Neural cell (in vitro differentiated cells): Measurements from ENCODE around the gene CTSZ. TPM values are rescaled to one million over a fixed set of nuclear protein-coding genes. Genes with fewer than 3 reads are reported as not detected.
"Not testable (repeated sequence)": the region's sequence is repeated elsewhere in the genome, so short reads cannot be mapped to it uniquely, and the experiment has no call there.

Source experiments
- H2AFZ ChIP-seq: fragments of 200-600, 300-800 bp; sonication (generic), shearing (Covaris generic); 2 replicates; pipeline ENCODE4 v1.6.0; 2014; ENCODE audit warnings: low read depth, mild to moderate bottlenecking, antibody characterized with exemption, low read length, moderate library complexity
- H3F3A ChIP-seq: fragments of 200-600 bp; shearing (Covaris generic); 2 replicates; pipeline ENCODE4 v1.6.1; 2016; ENCODE audit warnings: mild to moderate bottlenecking, moderate library complexity, mixed read lengths, antibody characterized with exemption, low read length; ENCODE audit not compliant: insufficient read depth, poor library complexity, severe bottlenecking
- H3K27ac ChIP-seq: fragments of 200-600, 300-800 bp; sonication (generic), shearing (Covaris generic); 2 replicates; pipeline ENCODE4 v1.5.1; 2014; ENCODE audit warnings: mild to moderate bottlenecking, low read length, moderate library complexity
- H3K27me3 ChIP-seq: fragments of 300-800, 200-600 bp; sonication (generic), shearing (Covaris generic); 2 replicates; pipeline ENCODE4 v1.6.0; 2014; ENCODE audit warnings: mild to moderate bottlenecking, low read depth, low read length, moderate library complexity; ENCODE audit not compliant: insufficient read depth
- H3K36me3 ChIP-seq: fragments of 300-800, 200-600 bp; sonication (generic), shearing (Covaris generic); 2 replicates; pipeline ENCODE4 v1.5.1; 2014; ENCODE audit warnings: mild to moderate bottlenecking, antibody characterized with exemption, low read length, moderate library complexity; ENCODE audit not compliant: insufficient read depth
- H3K4me2 ChIP-seq: fragments of 300-800, 200-600 bp; sonication (generic), shearing (Covaris generic); 2 replicates; pipeline ENCODE4 v1.6.0; 2014; ENCODE audit warnings: mild to moderate bottlenecking, low read length
- H3K4me3 ChIP-seq: fragments of 300-800, 200-600 bp; sonication (generic), shearing (Covaris generic); 2 replicates; pipeline ENCODE4 v1.5.1; 2014; ENCODE audit warnings: mild to moderate bottlenecking, low read length, moderate library complexity
- H3K79me2 ChIP-seq: fragments of 200-600 bp; shearing (Covaris generic); replicated peaks from 2 replicates; pipeline ENCODE4 v1.6.0; 2014; ENCODE audit warnings: mild to moderate bottlenecking, low read length, moderate library complexity; ENCODE audit not compliant: insufficient read depth
- H3K9ac ChIP-seq: fragments of 300-800, 200-600 bp; sonication (generic), shearing (Covaris generic); 2 replicates; pipeline ENCODE4 v1.6.1; 2016; ENCODE audit warnings: mild to moderate bottlenecking, low read length, mixed read lengths
- H3K9me2 ChIP-seq: fragments of 200-600 bp; shearing (Covaris generic); 2 replicates; pipeline ENCODE4 v1.6.1; 2016; ENCODE audit warnings: mild to moderate bottlenecking, low read length, mixed read lengths; ENCODE audit not compliant: insufficient read depth
- H3K9me3 ChIP-seq: fragments of 200-600, 300-800 bp; sonication (generic), shearing (Covaris generic); 2 replicates; pipeline ENCODE4 v1.6.1; 2016; ENCODE audit warnings: mild to moderate bottlenecking, mixed run types, low read length, moderate library complexity, mixed read lengths
- H4K20me1 ChIP-seq: fragments of 200-600 bp; shearing (Covaris generic); 2 replicates; pipeline ENCODE4 v1.6.1; 2016; ENCODE audit warnings: mild to moderate bottlenecking, mixed run types; ENCODE audit not compliant: insufficient read depth
- EP300 ChIP-seq: fragments of 450-650 bp; conservative IDR thresholded peaks from 2 replicates; pipeline ENCODE4 v1.6.1; 2014; ENCODE audit warnings: antibody characterized with exemption, mild to moderate bottlenecking, moderate library complexity; ENCODE audit not compliant: poor library complexity, severe bottlenecking
- EZH2 ChIP-seq: fragments of 200-600, 300-800 bp; shearing (Covaris generic), sonication (generic); IDR thresholded peaks from 2 replicates; pipeline ENCODE4 v1.6.1; 2014; ENCODE audit warnings: antibody characterized with exemption, low read length, borderline replicate concordance, mild to moderate bottlenecking; ENCODE audit not compliant: insufficient read depth, poor library complexity, severe bottlenecking
- MXI1 ChIP-seq: fragments of 450-650 bp; conservative IDR thresholded peaks from 2 replicates; pipeline ENCODE4 v1.6.1; 2014; ENCODE audit warnings: antibody characterized with exemption, mild to moderate bottlenecking; ENCODE audit not compliant: poor library complexity, severe bottlenecking
- POLR2AphosphoS5 ChIP-seq: IDR thresholded peaks from 2 replicates; pipeline ENCODE4 v1.6.1; 2012
- RAD21 ChIP-seq: fragments of 450-650 bp; conservative IDR thresholded peaks from 2 replicates; pipeline ENCODE4 v1.6.1; 2014; ENCODE audit warnings: antibody characterized with exemption, mild to moderate bottlenecking, moderate library complexity
- SMC3 ChIP-seq: fragments of 450-650 bp; conservative IDR thresholded peaks from 2 replicates; pipeline ENCODE4 v1.6.1; 2014; ENCODE audit warnings: antibody characterized with exemption, mild to moderate bottlenecking, moderate library complexity; ENCODE audit not compliant: poor library complexity
- TAF1 ChIP-seq: IDR thresholded peaks from 2 replicates; pipeline ENCODE4 v1.6.1; 2012; ENCODE audit warnings: low read depth
- polyA plus RNA-seq: library from polyadenylated mRNA; depleted of rRNA; stranded (reverse); fragments of >200 nt; gene quantifications from 2 replicates; pipeline ENCODE4 v1.2.3, GENCODE V29; 2014
- TF ChIP-seq, protein P1 (sequence below): fragments of 450-650 bp; IDR thresholded peaks from 2 replicates; pipeline ENCODE4 v1.5.1; 2014; ENCODE audit warnings: antibody characterized with exemption, mild to moderate bottlenecking, moderate library complexity; ENCODE audit not compliant: poor library complexity, severe bottlenecking
- TF ChIP-seq, protein P2 (sequence below): IDR thresholded peaks from 2 replicates; pipeline ENCODE4 v1.6.1; 2012; ENCODE audit warnings: borderline replicate concordance

Gene CTSZ
- polyA plus RNA-seq, 1 donor from 2014 or later, result 0.31 TPM

DNA sequence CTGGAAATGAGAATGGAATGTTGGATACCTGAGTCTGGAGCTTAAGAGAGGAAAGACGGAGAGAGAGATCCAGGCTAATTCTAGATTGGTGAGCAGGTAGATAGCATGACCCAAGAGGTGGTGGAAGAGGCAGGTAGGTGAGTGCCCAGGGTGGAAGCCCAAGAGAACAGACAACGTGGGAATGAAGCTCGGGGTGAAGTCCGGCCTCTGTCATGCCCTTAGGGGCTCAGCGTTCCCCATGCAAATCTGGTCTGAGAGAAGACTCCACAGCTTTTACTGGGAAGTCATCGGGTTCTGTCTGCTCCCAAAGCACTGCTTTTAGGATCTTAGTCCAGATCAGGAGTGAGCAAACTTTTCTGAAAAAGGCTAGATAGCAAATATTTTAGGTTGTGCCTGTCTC lies 22.4 kb downstream of the CTSZ start:
- Histone ChIP-seq H3K9ac (no peak overlapping the region), H4K20me1 (no peaks in the 10 kb centered on the region), H3K9me3 (no peaks in the 10 kb centered on the region), H3K79me2 (peaks cover 25% of the 10 kb centered on the region), H3K27ac (no peak overlapping the region), H2AFZ (no peak overlapping the region), H3F3A (no peaks in the 10 kb centered on the region), H3K27me3 (no peaks in the 10 kb centered on the region), H3K4me3 (no peak overlapping the region), H3K36me3 (no peaks in the 10 kb centered on the region), H3K4me2 (no peak overlapping the region), H3K9me2 (no peaks in the 10 kb centered on the region)
- TF ChIP-seq RAD21 (no peak), TAF1 (no peak), MXI1 (no peak), POLR2AphosphoS5 (no peak), EZH2 (no peak), EP300 (no peak), SMC3 (no peak)
- TF ChIP-seq, protein P1, sequence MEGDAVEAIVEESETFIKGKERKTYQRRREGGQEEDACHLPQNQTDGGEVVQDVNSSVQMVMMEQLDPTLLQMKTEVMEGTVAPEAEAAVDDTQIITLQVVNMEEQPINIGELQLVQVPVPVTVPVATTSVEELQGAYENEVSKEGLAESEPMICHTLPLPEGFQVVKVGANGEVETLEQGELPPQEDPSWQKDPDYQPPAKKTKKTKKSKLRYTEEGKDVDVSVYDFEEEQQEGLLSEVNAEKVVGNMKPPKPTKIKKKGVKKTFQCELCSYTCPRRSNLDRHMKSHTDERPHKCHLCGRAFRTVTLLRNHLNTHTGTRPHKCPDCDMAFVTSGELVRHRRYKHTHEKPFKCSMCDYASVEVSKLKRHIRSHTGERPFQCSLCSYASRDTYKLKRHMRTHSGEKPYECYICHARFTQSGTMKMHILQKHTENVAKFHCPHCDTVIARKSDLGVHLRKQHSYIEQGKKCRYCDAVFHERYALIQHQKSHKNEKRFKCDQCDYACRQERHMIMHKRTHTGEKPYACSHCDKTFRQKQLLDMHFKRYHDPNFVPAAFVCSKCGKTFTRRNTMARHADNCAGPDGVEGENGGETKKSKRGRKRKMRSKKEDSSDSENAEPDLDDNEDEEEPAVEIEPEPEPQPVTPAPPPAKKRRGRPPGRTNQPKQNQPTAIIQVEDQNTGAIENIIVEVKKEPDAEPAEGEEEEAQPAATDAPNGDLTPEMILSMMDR, result no peak
- TF ChIP-seq, protein P2, sequence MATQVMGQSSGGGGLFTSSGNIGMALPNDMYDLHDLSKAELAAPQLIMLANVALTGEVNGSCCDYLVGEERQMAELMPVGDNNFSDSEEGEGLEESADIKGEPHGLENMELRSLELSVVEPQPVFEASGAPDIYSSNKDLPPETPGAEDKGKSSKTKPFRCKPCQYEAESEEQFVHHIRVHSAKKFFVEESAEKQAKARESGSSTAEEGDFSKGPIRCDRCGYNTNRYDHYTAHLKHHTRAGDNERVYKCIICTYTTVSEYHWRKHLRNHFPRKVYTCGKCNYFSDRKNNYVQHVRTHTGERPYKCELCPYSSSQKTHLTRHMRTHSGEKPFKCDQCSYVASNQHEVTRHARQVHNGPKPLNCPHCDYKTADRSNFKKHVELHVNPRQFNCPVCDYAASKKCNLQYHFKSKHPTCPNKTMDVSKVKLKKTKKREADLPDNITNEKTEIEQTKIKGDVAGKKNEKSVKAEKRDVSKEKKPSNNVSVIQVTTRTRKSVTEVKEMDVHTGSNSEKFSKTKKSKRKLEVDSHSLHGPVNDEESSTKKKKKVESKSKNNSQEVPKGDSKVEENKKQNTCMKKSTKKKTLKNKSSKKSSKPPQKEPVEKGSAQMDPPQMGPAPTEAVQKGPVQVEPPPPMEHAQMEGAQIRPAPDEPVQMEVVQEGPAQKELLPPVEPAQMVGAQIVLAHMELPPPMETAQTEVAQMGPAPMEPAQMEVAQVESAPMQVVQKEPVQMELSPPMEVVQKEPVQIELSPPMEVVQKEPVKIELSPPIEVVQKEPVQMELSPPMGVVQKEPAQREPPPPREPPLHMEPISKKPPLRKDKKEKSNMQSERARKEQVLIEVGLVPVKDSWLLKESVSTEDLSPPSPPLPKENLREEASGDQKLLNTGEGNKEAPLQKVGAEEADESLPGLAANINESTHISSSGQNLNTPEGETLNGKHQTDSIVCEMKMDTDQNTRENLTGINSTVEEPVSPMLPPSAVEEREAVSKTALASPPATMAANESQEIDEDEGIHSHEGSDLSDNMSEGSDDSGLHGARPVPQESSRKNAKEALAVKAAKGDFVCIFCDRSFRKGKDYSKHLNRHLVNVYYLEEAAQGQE, result no peak

DNA sequence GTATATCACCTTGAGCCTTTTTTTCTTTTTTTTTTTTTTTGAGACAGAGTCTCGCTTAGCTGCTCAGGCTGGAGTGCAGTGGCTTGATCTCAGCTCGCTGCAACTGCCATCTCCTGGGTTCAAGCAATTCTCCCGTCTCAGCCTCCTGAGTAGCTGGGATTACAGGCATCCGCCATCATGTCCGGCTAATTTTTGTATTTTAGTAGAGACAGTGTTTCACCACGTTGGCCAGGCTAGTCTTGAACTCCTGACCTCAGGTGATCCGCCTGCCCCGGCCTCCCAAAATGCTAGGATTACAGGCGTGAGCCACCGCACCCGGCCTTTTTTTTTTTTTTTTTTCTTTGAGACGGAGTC lies 24.0 kb downstream of the CTSZ start:
- H3K27me3 ChIP-seq, H4K20me1 ChIP-seq, H3K9me2 ChIP-seq, H3K36me3 ChIP-seq, H3K9me3 ChIP-seq, H2AFZ ChIP-seq, H3F3A ChIP-seq, H3K9ac ChIP-seq, H3K27ac ChIP-seq, H3K4me2 ChIP-seq: not testable (repeated sequence)
- Histone ChIP-seq H3K4me3 (peak overlapping the region; percentile 81), H3K79me2 (peaks cover 25% of the 10 kb centered on the region)

DNA sequence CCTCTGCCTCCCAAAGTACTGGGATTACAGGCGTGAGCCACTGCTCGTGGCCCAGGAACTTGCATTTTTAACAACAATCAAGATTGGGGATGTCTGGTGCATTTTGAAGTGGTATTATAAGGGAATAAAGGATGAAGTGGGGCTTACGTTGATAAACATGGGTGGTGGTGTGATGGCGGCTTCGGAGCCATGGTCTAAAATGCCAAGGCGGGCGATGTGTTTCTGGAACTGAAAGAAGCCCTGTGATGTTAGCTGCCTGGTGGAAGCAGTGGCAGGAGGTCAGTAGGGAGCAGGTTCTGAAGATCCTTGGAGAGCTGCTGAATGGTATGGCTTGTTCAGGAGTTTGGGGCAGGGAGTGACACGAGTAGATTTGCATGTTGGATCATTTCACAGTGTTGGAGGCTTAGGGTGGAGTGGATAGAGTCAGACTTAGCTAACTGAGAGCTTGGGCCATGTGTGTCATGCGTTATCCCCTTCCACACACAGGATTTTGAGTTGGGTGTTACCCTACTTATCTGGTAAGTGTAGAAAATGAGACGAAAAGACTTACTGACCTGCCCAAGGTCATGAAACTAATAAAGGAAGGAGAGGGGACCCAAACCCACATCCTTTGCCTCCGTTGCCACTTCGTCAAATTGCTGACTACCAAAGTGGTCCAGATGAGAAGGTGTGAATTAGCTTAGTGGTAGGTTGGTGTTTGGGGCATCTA lies 24.5 kb downstream of the CTSZ start:
- no peaks in the 10 kb centered on the region for H3K27me3 ChIP-seq
- H3K4me3 ChIP-seq, result peak overlapping the region; percentile 81
- H3K9me3 ChIP-seq, result no peaks in the 10 kb centered on the region
- peak overlapping the region; percentile 86 for H3K4me2 ChIP-seq
- H2AFZ ChIP-seq, result no peak overlapping the region
- no peak for TF ChIP-seq RAD21
- TF ChIP-seq, protein P1, result no peak
- no peak for TF ChIP-seq EP300
- no peak for TF ChIP-seq SMC3
- TF ChIP-seq EZH2, result no peak
- no peak for TF ChIP-seq TAF1
- TF ChIP-seq, protein P2, result no peak
- TF ChIP-seq POLR2AphosphoS5, result no peak
- TF ChIP-seq MXI1, result no peak
- no peaks in the 10 kb centered on the region for H4K20me1 ChIP-seq
- H3F3A ChIP-seq, result no peaks in the 10 kb centered on the region
- H3K9ac ChIP-seq, result no peak overlapping the region
- no peak overlapping the region for H3K27ac ChIP-seq
- H3K79me2 ChIP-seq, result peaks cover 25% of the 10 kb centered on the region
- no peaks in the 10 kb centered on the region for H3K36me3 ChIP-seq
- H3K9me2 ChIP-seq, result no peaks in the 10 kb centered on the region
